SH-SY5Y (cell line): ENCODE results near the gene SPRING1.

Source experiments
- GATA2 ChIP-seq: IDR thresholded peaks from 2 replicates; pipeline ENCODE4 v1.6.1; 2011; ENCODE audit warnings: mild to moderate bottlenecking, low read depth, low read length
- GATA3 ChIP-seq: IDR thresholded peaks from 2 replicates; pipeline ENCODE4 v1.6.1; 2011; ENCODE audit warnings: low read depth, mild to moderate bottlenecking, low read length, moderate library complexity

- TF ChIP-seq GATA2, result no peak
- no peak for TF ChIP-seq GATA3
Observed at GRCh38 chr12:116766746-116767145, 28.9 kb upstream of the SPRING1 start.
